Ovary (tissue), 10 donors: ENCODE measurements around the gene ZNF503. TPM values are rescaled to one million over a fixed set of nuclear protein-coding genes. Genes with fewer than 3 reads are reported as not detected.
A peak's percentile ranks its signal among the peaks of the same experiment; 100 is the strongest.

Experiments used
- DNase-seq, 5 donors: peaks; one replicate each; pipeline ENCODE4 v3.0.0-alpha.2; 2019 to 2020
- H3K27ac ChIP-seq, 2 donors: fragments of 200-600 bp; one replicate each; pipeline versions ENCODE4 v1.5.1 to v1.8.0; 2019 to 2022
- H3K27me3 ChIP-seq: fragments of 200-600 bp; one replicate; pipeline ENCODE4 v1.8.0; 2022
- H3K36me3 ChIP-seq: fragments of 200-600 bp; sonication (generic); one replicate; pipeline ENCODE4 v1.5.1; 2019
- H3K4me1 ChIP-seq: one replicate; pipeline ENCODE4 v1.8.1; 2013; ENCODE audit warnings: mild to moderate bottlenecking, moderate library complexity; ENCODE audit not compliant: insufficient read depth
- H3K4me3 ChIP-seq: fragments of 200-600 bp; sonication (generic); one replicate; pipeline ENCODE4 v1.5.1; 2017
- H3K9me3 ChIP-seq, 2 donors: fragments of 200-600 bp in 1 of 2; sonication (generic) in 1 of 2; one replicate each; pipeline versions ENCODE4 v1.5.1 to v1.8.1; 2013 to 2019; ENCODE audit warnings: mild to moderate bottlenecking in 1 of 2, moderate library complexity in 1 of 2
- CTCF ChIP-seq, 3 donors: fragments of 450-650 bp in 2 of 3; fragments of 200-600 bp in 1 of 3; IDR thresholded peaks; one replicate each; pipeline versions ENCODE4 v1.5.1 to v1.8.0; 2016 to 2022; ENCODE audit warnings: antibody characterized with exemption in 3 of 3, mild to moderate bottlenecking in 1 of 3
- EP300 ChIP-seq: sonication (generic); formaldehyde crosslinking; IDR thresholded peaks from one replicate; pipeline ENCODE4 v1.6.1; 2017; ENCODE audit warnings: antibody characterized with exemption
- POLR2A ChIP-seq: fragments of 450-650 bp; IDR thresholded peaks from one replicate; pipeline ENCODE4 v1.6.1; 2017; ENCODE audit warnings: antibody characterized with exemption, mild to moderate bottlenecking, moderate library complexity
- WGBS, 3 donors: extraction: QIAGEN DNeasy Blood & Tissue Kit in 1 of 3; methylation state at CpG; one replicate each; pipeline versions ENCODE4 v1.1.5 to v1.1.7; 2013 to 2017; 5-methylcytosine and 5-hydroxymethylcytosine counted together
- intact Hi-C, 4 donors: fragments of 100-400 bp; cut with DNase I; formaldehyde crosslinking; loops; one replicate each; pipeline versions ENCODE4 v1.11.0 to v1.15.1; 2022 to 2023
- long read RNA-seq, 3 donors: library from polyadenylated mRNA in 2 of 3; unstranded in 2 of 3; transcript quantifications; one replicate each; pipeline ENCODE4 v2.0.0 and lab custom pipeline, GENCODE V29; 2021 to 2026
- polyA plus RNA-seq, 2 donors: library from polyadenylated mRNA; stranded (reverse); fragments of 200-250 nt in 1 of 2; fragments of 350-450 nt in 1 of 2; fragmentation: Illumina TruSeq in 1 of 2; extraction: RNeasy Lipid Tissue Mini Kit (QIAGEN cat#74804) in 1 of 2; gene quantifications; one replicate each; pipeline ENCODE4 v1.2.3, GENCODE V29; 2013 to 2014
- total RNA-seq, 7 donors: library from RNA; depleted of rRNA in 2 of 7; stranded (reverse); fragments of >200 nt in 2 of 7; fragmentation: NEBNext Ultra II Directional in 3 of 7; extraction: Animal tissue kit (Norgen Biotek cat#: 25700) in 3 of 7; gene quantifications; one replicate each; pipeline versions ENCODE4 v1.1.0 to v1.2.4, GENCODE V29; 2016 to 2023
- donor health status: DM: no; HTN: no; CAD: no; lungs with moderate emphysema.
- donor health status: DM: no; HTN: no; CAD: no.
- donor health status: Bipolar disorder and iron deficiency.
- donor health status: DM: yes; HTN: yes; CAD: no.
- donor health status: DM: no; HTN: no; CAD: no.
- donor health status: DM: yes; HTN: yes; CAD: no.

Gene ZNF503
- total RNA-seq, result 100 to 1,000 TPM in 3 of 7 donors, 10 to 100 TPM in 4; 33.4 to 221 (median 82.2) TPM
- 10 to 100 TPM; 21.1 to 86.1 TPM for polyA plus RNA-seq
- long read RNA-seq, donor 1, partial matches to known transcripts, result 0 of 30 reads
- long read RNA-seq, donor 1, other reads (novel, unspliced or antisense), result 30 of 30 reads
- long read RNA-seq, donor 2, transcript ZNF503-201 (2 exons, 3,347 nt), result major isoform, 13 of 32 reads
- long read RNA-seq, donor 2, partial matches to known transcripts, result 11 of 32 reads
- long read RNA-seq, donor 2, other reads (novel, unspliced or antisense), result 8 of 32 reads
- long read RNA-seq, donor 3, transcript ZNF503-201 (2 exons, 3,347 nt), result major isoform, 47 of 107 reads
- long read RNA-seq, donor 3, partial matches to known transcripts, result 0 of 107 reads
- long read RNA-seq, donor 3, other reads (novel, unspliced or antisense), result 60 of 107 reads

- Histone ChIP-seq H3K4me1 (peaks cover 4% of the 10 kb centered on the region), H3K27me3 (no peaks in the 10 kb centered on the region), H3K4me3 (peak within 1 kb of the TSS; percentile 93), H3K27ac (peak within 1 kb of the TSS; percentile 98), H3K9me3 (no peaks in the 10 kb centered on the region), H3K36me3 (no peaks in the 10 kb centered on the region)
- DNase-seq, result peak; percentile 97 to 99 (median 98)
- peak; percentile 94 for TF ChIP-seq POLR2A
- peak; percentile 50 for TF ChIP-seq EP300
- peak; percentile 27 to 80 (median 70) for TF ChIP-seq CTCF (IDR thresholded peaks at IDR 0.05)
- intact Hi-C loops, result loop anchor here (2.0 to 10.0 kb wide), 10 partner anchors 253 to 1613 kb away; no protein-coding TSS in a partner anchor
- 0 to 1% (median 0%) methylated on average over 70 to 88 of the region's 88 CpGs for WGBS, 3 donors
Measured at GRCh38 chr10:75401569-75402485, at the start of gene ZNF503. Gene ZNF503, minus strand, starts transcription at chr10:75401764. Its CDS starts 345 bp downstream, at chr10:75401419.

- Histone ChIP-seq H3K27ac (peak overlapping the region in 1 of 2 donors; percentile 41), H3K9me3 (no peaks in the 10 kb centered on the region), H3K4me1 (peaks cover 10% of the 10 kb centered on the region), H3K27me3 (no peaks in the 10 kb centered on the region), H3K4me3 (no peak overlapping the region), H3K36me3 (no peaks in the 10 kb centered on the region)
- TF ChIP-seq CTCF (IDR thresholded peaks at IDR 0.05) (no peak), EP300 (no peak), POLR2A (no peak)
- no peak for DNase-seq
- intact Hi-C loops, result no loop called here
- WGBS, 3 donors, result 93 to 95% (median 94%) methylated on average over 18 of the region's 18 CpGs
Measured at GRCh38 chr10:75450644-75451640, 49.4 kb upstream of the ZNF503 start.

- Histone ChIP-seq H3K4me1 (peaks cover 10% of the 10 kb centered on the region), H3K9me3 (peaks cover 0 to under 1% of the 10 kb centered on the region in 2 donors), H3K27ac (peak overlapping the region in 1 of 2 donors; percentile 41), H3K27me3 (no peaks in the 10 kb centered on the region), H3K4me3 (no peak overlapping the region), H3K36me3 (no peaks in the 10 kb centered on the region)
- TF ChIP-seq EP300, result no peak
- no peak for TF ChIP-seq POLR2A
- no peak for TF ChIP-seq CTCF (IDR thresholded peaks at IDR 0.05)
- intact Hi-C loops, result no loop called here
- DNase-seq, result no peak
- WGBS, 3 donors, result 10 to 27% (median 11%) methylated on average over 4 of the region's 4 CpGs
Measured at GRCh38 chr10:75450075-75450445, 48.5 kb upstream of the ZNF503 start.
